HCT116 (cell line): ENCODE measurements around the gene ERBB2.

Experiments
- ATF3 ChIP-seq: IDR thresholded peaks from 2 replicates; pipeline ENCODE4 v1.6.1; 2012
- CBX3 ChIP-seq: IDR thresholded peaks from 2 replicates; pipeline ENCODE4 v1.6.1; 2012; ENCODE audit warnings: low read depth
- CEBPB ChIP-seq: IDR thresholded peaks from 2 replicates; pipeline ENCODE4 v1.6.1; 2012; ENCODE audit warnings: low read depth
- CTCF ChIP-seq, 3 experiments: fragments of 200-600 bp in 1 of 3; sonication (generic) in 1 of 3; IDR thresholded peaks in 2 of 3; conservative IDR thresholded peaks in 1 of 3; 2 replicates each; pipeline ENCODE4 v1.5.1; 2012 to 2017; ENCODE audit warnings: low read depth in 2 of 3, low read length in 2 of 3, antibody characterized with exemption in 1 of 3, borderline replicate concordance in 1 of 3, control low read depth in 1 of 3, mild to moderate bottlenecking in 1 of 3, mixed read lengths in 1 of 3, mixed run types in 1 of 3, moderate library complexity in 1 of 3; ENCODE audit not compliant: insufficient read depth in 1 of 3
- EGR1 ChIP-seq: IDR thresholded peaks from 2 replicates; pipeline ENCODE4 v1.6.1; 2012; ENCODE audit warnings: low read depth
- JUND ChIP-seq: IDR thresholded peaks from 2 replicates; pipeline ENCODE4 v1.6.1; 2012
- MAX ChIP-seq: IDR thresholded peaks from 2 replicates; pipeline ENCODE4 v1.6.1; 2012
- POLR2A ChIP-seq: IDR thresholded peaks from 2 replicates; pipeline ENCODE4 v1.7.0; 2011; ENCODE audit warnings: borderline replicate concordance; ENCODE audit not compliant: insufficient read depth, insufficient read length; ENCODE audit errors: extremely low read depth
- POLR2AphosphoS5 ChIP-seq: IDR thresholded peaks from 2 replicates; pipeline ENCODE4 v1.6.1; 2011; ENCODE audit warnings: mild to moderate bottlenecking, low read depth, low read length, moderate library complexity
- RAD21 ChIP-seq: IDR thresholded peaks from 2 replicates; pipeline ENCODE4 v1.6.1; 2012; ENCODE audit warnings: low read depth, mild to moderate bottlenecking
- TCF7L2 ChIP-seq: IDR thresholded peaks from 2 replicates; pipeline ENCODE4 v1.7.0; 2011; ENCODE audit warnings: borderline replicate concordance, inconsistent platforms; ENCODE audit not compliant: insufficient read depth, insufficient read length; ENCODE audit errors: extremely low read depth
- ZNF274 ChIP-seq: fragments of 200-500 bp; sonication (Bioruptor generic); IDR thresholded peaks from 2 replicates; pipeline ENCODE4 v1.6.1; 2014; ENCODE audit warnings: mild to moderate bottlenecking, low read depth, low read length, inconsistent platforms
- TF ChIP-seq, protein P1 (sequence below): IDR thresholded peaks from 2 replicates; pipeline ENCODE4 v1.6.1; 2012; ENCODE audit warnings: low read depth
- TF ChIP-seq, protein P2 (sequence below): IDR thresholded peaks from 2 replicates; pipeline ENCODE4 v1.6.1; 2011; ENCODE audit warnings: mild to moderate bottlenecking, low read length, moderate library complexity; ENCODE audit not compliant: insufficient replicate concordance; ENCODE audit errors: extremely low read depth

DNA sequence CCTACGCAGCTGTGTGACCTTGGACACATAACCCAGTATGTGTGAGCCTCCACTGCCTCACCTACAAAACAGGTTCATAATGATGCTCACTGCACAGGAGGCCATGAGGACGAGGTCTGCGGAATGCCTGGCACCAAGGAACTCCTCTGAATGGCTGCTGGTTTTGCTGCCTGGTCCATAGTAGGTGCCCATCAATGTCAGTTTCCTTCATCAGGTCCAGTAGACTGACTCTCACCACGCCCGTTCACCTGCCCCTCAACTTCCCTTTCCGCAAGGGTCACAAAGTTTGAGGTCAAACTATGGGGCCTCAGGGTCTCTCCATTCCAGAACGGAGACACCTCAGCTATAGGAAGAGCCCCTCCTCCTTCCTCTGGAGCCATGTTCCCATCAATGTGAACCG lies 22.8 kb upstream of the ERBB2 start:
- TF ChIP-seq POLR2A (no peak), CTCF (IDR thresholded peaks at IDR 0.05 in 2 of 3, conservative IDR thresholded peaks at IDR 0.05 in 1 of 3; ENCODE audit: borderline replicate concordance in 1 of 3, insufficient read depth in 1 of 3, low read depth in 2 of 3, low read length in 2 of 3) (no peak), TCF7L2 (no peak), CBX3 (no peak), POLR2AphosphoS5 (no peak), EGR1 (no peak), CEBPB (no peak), JUND (no peak), MAX (no peak), RAD21 (no peak), ATF3 (no peak), ZNF274 (no peak)
- TF ChIP-seq, protein P1, sequence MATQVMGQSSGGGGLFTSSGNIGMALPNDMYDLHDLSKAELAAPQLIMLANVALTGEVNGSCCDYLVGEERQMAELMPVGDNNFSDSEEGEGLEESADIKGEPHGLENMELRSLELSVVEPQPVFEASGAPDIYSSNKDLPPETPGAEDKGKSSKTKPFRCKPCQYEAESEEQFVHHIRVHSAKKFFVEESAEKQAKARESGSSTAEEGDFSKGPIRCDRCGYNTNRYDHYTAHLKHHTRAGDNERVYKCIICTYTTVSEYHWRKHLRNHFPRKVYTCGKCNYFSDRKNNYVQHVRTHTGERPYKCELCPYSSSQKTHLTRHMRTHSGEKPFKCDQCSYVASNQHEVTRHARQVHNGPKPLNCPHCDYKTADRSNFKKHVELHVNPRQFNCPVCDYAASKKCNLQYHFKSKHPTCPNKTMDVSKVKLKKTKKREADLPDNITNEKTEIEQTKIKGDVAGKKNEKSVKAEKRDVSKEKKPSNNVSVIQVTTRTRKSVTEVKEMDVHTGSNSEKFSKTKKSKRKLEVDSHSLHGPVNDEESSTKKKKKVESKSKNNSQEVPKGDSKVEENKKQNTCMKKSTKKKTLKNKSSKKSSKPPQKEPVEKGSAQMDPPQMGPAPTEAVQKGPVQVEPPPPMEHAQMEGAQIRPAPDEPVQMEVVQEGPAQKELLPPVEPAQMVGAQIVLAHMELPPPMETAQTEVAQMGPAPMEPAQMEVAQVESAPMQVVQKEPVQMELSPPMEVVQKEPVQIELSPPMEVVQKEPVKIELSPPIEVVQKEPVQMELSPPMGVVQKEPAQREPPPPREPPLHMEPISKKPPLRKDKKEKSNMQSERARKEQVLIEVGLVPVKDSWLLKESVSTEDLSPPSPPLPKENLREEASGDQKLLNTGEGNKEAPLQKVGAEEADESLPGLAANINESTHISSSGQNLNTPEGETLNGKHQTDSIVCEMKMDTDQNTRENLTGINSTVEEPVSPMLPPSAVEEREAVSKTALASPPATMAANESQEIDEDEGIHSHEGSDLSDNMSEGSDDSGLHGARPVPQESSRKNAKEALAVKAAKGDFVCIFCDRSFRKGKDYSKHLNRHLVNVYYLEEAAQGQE: no peak
- TF ChIP-seq, protein P2, sequence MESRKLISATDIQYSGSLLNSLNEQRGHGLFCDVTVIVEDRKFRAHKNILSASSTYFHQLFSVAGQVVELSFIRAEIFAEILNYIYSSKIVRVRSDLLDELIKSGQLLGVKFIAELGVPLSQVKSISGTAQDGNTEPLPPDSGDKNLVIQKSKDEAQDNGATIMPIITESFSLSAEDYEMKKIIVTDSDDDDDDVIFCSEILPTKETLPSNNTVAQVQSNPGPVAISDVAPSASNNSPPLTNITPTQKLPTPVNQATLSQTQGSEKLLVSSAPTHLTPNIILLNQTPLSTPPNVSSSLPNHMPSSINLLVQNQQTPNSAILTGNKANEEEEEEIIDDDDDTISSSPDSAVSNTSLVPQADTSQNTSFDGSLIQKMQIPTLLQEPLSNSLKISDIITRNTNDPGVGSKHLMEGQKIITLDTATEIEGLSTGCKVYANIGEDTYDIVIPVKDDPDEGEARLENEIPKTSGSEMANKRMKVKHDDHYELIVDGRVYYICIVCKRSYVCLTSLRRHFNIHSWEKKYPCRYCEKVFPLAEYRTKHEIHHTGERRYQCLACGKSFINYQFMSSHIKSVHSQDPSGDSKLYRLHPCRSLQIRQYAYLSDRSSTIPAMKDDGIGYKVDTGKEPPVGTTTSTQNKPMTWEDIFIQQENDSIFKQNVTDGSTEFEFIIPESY: no peak
